Activated B cell treated with CpG ODN at 0.5 μM for 24 hours (primary cell): ENCODE data around the gene KIF3C. TPM values are rescaled to one million over a fixed set of nuclear protein-coding genes. Genes with fewer than 3 reads are reported as not detected.
"Not testable (repeated sequence)": the region's sequence is repeated elsewhere in the genome, so short reads cannot be mapped to it uniquely, and the experiment has no call there.

ENCODE experiments used
- ATAC-seq: fragments of 200-7000 bp; cut with Tn5 transposase; one replicate; pipeline ENCODE4 v1.10.0; 2021; ENCODE audit warnings: low read depth, mild to moderate bottlenecking, moderate library complexity
- CTCF ChIA-PET: fragments of 350-600 bp; sonication (Branson Sonifier 250); formaldehyde crosslinking; loops from one replicate; lab custom pipeline; 2021; ENCODE audit warnings: antibody characterized with exemption; lab: Charles Lee
- POLR2A ChIA-PET: fragments of 350-600 bp; sonication (Branson Sonifier 250); formaldehyde crosslinking; loops from one replicate; lab custom pipeline; 2021; ENCODE audit warnings: antibody characterized with exemption; lab: Charles Lee
- DNase-seq: peaks from one replicate; pipeline ENCODE4 v3.0.0; 2022
- H3K27ac Mint-ChIP-seq: one replicate; pipeline ENCODE4 v1.8.0; 2020; ENCODE audit warnings: mixed read lengths
- H3K27me3 Mint-ChIP-seq: one replicate; pipeline ENCODE4 v1.8.0; 2021; ENCODE audit warnings: mixed read lengths
- H3K36me3 Mint-ChIP-seq: one replicate; pipeline ENCODE4 v1.8.0; 2021; ENCODE audit warnings: low read depth, mixed read lengths
- H3K4me1 Mint-ChIP-seq: one replicate; pipeline ENCODE4 v1.8.0; 2021; ENCODE audit warnings: mixed read lengths
- H3K4me3 Mint-ChIP-seq: one replicate; pipeline ENCODE4 v1.8.0; 2020; ENCODE audit warnings: mild to moderate bottlenecking, mixed read lengths
- H3K9me3 Mint-ChIP-seq: one replicate; pipeline ENCODE4 v1.8.0; 2020; ENCODE audit warnings: mixed read lengths
- CTCF ChIP-seq: fragments of 200-600 bp; IDR thresholded peaks from one replicate; pipeline ENCODE4 v1.8.0; 2022; ENCODE audit warnings: antibody characterized with exemption, mild to moderate bottlenecking
- intact Hi-C: fragments of 100-400 bp; cut with micrococcal nuclease; formaldehyde crosslinking; loops from one replicate; pipeline ENCODE4 v1.15.1; 2024
- total RNA-seq: library from RNA; stranded (reverse); gene quantifications from 2 replicates; pipeline ENCODE4 v1.2.3, GENCODE V29; 2022

KIF3C gene
- total RNA-seq, 1 donor from 2014 or later: 1.5 TPM

- ATAC-seq: no peak
- no peak overlapping the region for H3K27ac Mint-ChIP-seq
- no peaks in the 10 kb centered on the region for H3K9me3 Mint-ChIP-seq
Observed at GRCh38 chr2:25926984-25927756, 55.1 kb downstream of the KIF3C start.

GRCh38 chr2:25922501-25922900 lies 59.8 kb downstream of the KIF3C start:
- ATAC-seq (no peak), DNase-seq (no peak)
- POLR2A ChIA-PET: no interaction called here
- Mint-ChIP-seq H3K27me3 (no peaks in the 10 kb centered on the region), H3K4me3 (no peak overlapping the region), H3K9me3 (no peaks in the 10 kb centered on the region), H3K36me3 (no peaks in the 10 kb centered on the region), H3K27ac (no peak overlapping the region), H3K4me1 (no peaks in the 10 kb centered on the region)
- CTCF ChIA-PET: no interaction called here
- intact Hi-C loops: no loop called here
- no peak for TF ChIP-seq CTCF

More at GRCh38 chr2:25926984-25927756, 55.1 kb downstream of the KIF3C start:
- POLR2A ChIA-PET: no interaction called here
- Mint-ChIP-seq H3K4me1 (no peaks in the 10 kb centered on the region), H3K4me3 (no peak overlapping the region), H3K27me3 (no peaks in the 10 kb centered on the region), H3K36me3 (no peaks in the 10 kb centered on the region)
- DNase-seq: no peak
- intact Hi-C loops: no loop called here
- CTCF ChIA-PET: no interaction called here
- TF ChIP-seq CTCF: no peak

GRCh38 chr2:25920786-25921415 lies 61.4 kb downstream of the KIF3C start:
- intact Hi-C loops: no loop called here
- no peaks in the 10 kb centered on the region for H3K9me3 Mint-ChIP-seq
- POLR2A ChIA-PET: no interaction called here
- no peak overlapping the region for H3K27ac Mint-ChIP-seq
- no peak for TF ChIP-seq CTCF
- peaks cover 4% of the 10 kb centered on the region for H3K27me3 Mint-ChIP-seq
- CTCF ChIA-PET: no interaction called here
- H3K36me3 Mint-ChIP-seq: no peaks in the 10 kb centered on the region
- ATAC-seq (no peak), DNase-seq (no peak)
- no peak overlapping the region for H3K4me3 Mint-ChIP-seq
- H3K4me1 Mint-ChIP-seq: peaks cover 7% of the 10 kb centered on the region

GRCh38 chr2:25920336-25920735 lies 62.0 kb downstream of the KIF3C start:
- DNase-seq: no peak
- Mint-ChIP-seq H3K27ac (no peak overlapping the region), H3K4me1 (peaks cover 7% of the 10 kb centered on the region), H3K27me3 (peaks cover 4% of the 10 kb centered on the region), H3K9me3 (no peaks in the 10 kb centered on the region), H3K4me3 (no peak overlapping the region), H3K36me3 (no peaks in the 10 kb centered on the region)
- CTCF ChIA-PET: no interaction called here
- ATAC-seq: no peak
- intact Hi-C loops: no loop called here
- POLR2A ChIA-PET: no interaction called here
- TF ChIP-seq CTCF: no peak

- ATAC-seq (no peak), DNase-seq (no peak)
- no peak overlapping the region for H3K4me3 Mint-ChIP-seq
- H3K4me1 Mint-ChIP-seq: peaks cover 7% of the 10 kb centered on the region
- H3K27ac Mint-ChIP-seq: no peak overlapping the region
- no peak for TF ChIP-seq CTCF
- intact Hi-C loops: no loop called here
- H3K9me3 Mint-ChIP-seq: no peaks in the 10 kb centered on the region
- peaks cover 4% of the 10 kb centered on the region for H3K27me3 Mint-ChIP-seq
- ChIA-PET CTCF (no interaction called here), POLR2A (no interaction called here)
- H3K36me3 Mint-ChIP-seq: no peaks in the 10 kb centered on the region
Observed at GRCh38 chr2:25917832-25918231, 64.5 kb downstream of the KIF3C start.

- POLR2A ChIA-PET, H3K27me3 Mint-ChIP-seq, CTCF ChIA-PET, DNase-seq, H3K36me3 Mint-ChIP-seq, ATAC-seq, H3K4me1 Mint-ChIP-seq, H3K27ac Mint-ChIP-seq, H3K9me3 Mint-ChIP-seq, H3K4me3 Mint-ChIP-seq, intact Hi-C loops: not testable (repeated sequence)
Observed at GRCh38 chr2:25917411-25917810, 64.9 kb downstream of the KIF3C start.

GRCh38 chr2:25915944-25916772 lies 66.1 kb downstream of the KIF3C start:
- H3K27ac Mint-ChIP-seq, H3K36me3 Mint-ChIP-seq, DNase-seq, H3K9me3 Mint-ChIP-seq, CTCF ChIA-PET, intact Hi-C loops, H3K27me3 Mint-ChIP-seq, H3K4me1 Mint-ChIP-seq, ATAC-seq: not testable (repeated sequence)
- peak overlapping the region; percentile 56 for H3K4me3 Mint-ChIP-seq
- POLR2A ChIA-PET: interaction anchor here (1.1 kb wide), 1 partner anchor 38 kb away, joined by 3 read pairs; the partner anchor contains the start of gene ASXL2
